Stimulated activated CD4-positive, alpha-beta T cell treated with anti-CD3 and anti-CD28 coated beads, TNF-alpha, amount 100 ng/mL, for 24 hours (primary cell): ENCODE results near the gene NRF1.

Experiments
- DNase-seq, 3 experiments: peaks; one replicate each; pipeline ENCODE4 v3.0.0-alpha.2; 2020; ENCODE audit warnings: low read depth in 3 of 3

Gene NRF1

GRCh38 chr7:129803546-129804081 is 192.1 kb downstream of the NRF1 start:
- DNase-seq = no peak

DNA sequence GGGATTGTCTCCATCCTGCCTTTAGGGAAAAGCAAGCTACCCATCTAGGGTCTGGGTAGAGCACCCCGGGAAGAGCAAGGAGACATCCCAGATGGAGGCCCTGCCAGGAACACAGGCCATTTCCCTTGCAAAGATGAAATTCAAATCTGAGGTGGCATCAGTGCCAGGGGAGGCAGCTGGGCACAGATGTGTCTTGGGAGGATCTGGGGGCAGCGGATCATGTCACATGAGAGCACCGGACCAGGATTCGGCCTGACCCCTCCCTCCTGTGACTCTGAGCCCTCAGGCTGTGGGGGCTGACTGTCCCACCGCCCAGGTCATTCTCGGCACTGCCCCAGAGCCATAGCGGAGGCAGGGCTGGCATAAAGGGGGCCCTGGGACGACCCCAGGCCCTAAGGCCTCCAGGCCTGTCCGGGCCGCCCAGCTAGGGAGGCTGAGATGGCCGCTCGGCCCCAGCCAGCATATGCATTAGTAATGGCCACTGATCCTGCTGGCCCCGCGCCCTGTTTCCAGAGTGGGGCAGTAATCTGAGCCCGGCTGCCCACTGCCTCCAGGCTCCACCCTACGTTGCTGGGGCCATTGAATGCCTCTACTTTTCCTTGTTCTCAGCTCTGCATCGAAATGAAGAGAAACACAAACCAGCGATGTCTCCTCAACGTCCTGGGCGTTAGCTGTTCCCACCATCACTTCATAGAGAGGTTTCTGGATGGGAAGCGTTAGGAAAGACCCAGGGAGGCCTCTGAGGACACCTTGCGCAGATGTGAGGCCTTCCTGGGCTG is 192.8 kb downstream of the NRF1 start:
- no peak for DNase-seq

DNA sequence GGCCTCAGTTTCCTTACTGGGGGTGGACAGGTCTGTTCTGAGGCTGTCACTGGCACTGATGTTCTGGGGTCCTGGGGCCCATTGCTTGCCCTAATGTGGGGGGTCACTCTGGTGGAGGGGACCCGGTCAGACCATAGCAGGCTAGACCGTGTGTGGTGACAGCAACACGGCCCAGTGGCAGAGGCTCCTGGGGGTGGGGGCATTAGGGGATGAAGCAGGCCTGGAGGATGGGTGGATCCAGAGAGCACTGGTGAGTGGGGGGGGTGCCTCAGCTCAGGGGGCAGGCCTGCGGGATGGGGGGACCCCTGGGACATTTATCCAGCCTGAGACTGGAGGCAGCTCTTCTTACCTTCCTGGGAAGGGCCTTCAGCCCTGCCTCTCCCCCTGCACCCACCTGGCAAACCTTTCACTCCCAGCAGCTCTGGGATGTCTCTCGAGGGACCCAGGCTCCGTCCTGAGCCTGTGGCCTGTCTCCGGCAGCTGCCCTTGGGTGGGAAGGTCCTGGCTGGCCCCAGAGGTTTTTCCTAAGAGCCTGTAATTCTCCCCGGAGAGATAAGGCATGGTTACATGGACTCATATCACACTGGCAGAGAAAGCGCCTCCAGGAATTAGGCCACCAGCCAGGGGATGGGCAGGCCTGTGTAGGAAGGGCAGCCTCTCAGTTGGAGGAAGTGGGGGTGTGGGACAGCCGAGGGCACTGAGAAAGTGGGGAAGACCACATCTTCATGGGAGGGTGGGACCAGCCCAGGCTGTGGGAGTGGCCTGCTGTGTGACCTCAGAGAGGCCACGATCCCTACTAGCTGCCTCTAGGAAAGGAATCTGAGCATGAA is 193.6 kb downstream of the NRF1 start:
- DNase-seq = no peak
